Islet precursor cell (in vitro differentiated cells): ENCODE measurements around the gene GFAP.

Experiments
- DNase-seq: peaks from one replicate; pipeline ENCODE4 v3.0.0-alpha.2; 2018

Gene GFAP

GRCh38 chr17:44930667-44931066, 15.4 kb upstream of the GFAP start:
- DNase-seq: peak; percentile 18

GRCh38 chr17:44928950-44929720, 13.8 kb upstream of the GFAP start:
- no peak for DNase-seq

- DNase-seq: no peak
Measured at GRCh38 chr17:44928136-44928535, 12.8 kb upstream of the GFAP start.

GRCh38 chr17:44927696-44928095, 12.4 kb upstream of the GFAP start:
- no peak for DNase-seq

- DNase-seq: no peak
Measured at GRCh38 chr17:44926821-44927525, 11.7 kb upstream of the GFAP start.

- no peak for DNase-seq
Measured at GRCh38 chr17:44925731-44926697, 10.7 kb upstream of the GFAP start.

- no peak for DNase-seq
Measured at GRCh38 chr17:44924107-44924544, 8.8 kb upstream of the GFAP start.

- DNase-seq: no peak
Measured at GRCh38 chr17:44922746-44923470, 7.6 kb upstream of the GFAP start.

GRCh38 chr17:44922136-44922535, 6.8 kb upstream of the GFAP start:
- peak; percentile 34 for DNase-seq

GRCh38 chr17:44921122-44921882, 6.0 kb upstream of the GFAP start:
- DNase-seq: peak; percentile 90

- DNase-seq: peak; percentile 50
Measured at GRCh38 chr17:44920565-44920940, 5.3 kb upstream of the GFAP start.

- peak; percentile 95 for DNase-seq
Measured at GRCh38 chr17:44919885-44920564, 4.7 kb upstream of the GFAP start.

- DNase-seq: no peak
Measured at GRCh38 chr17:44919411-44919810, 4.1 kb upstream of the GFAP start.

GRCh38 chr17:44918006-44918405, 2.7 kb upstream of the GFAP start:
- DNase-seq: no peak

- DNase-seq: peak; percentile 37
Measured at GRCh38 chr17:44917456-44917855, 2.2 kb upstream of the GFAP start.

GRCh38 chr17:44916781-44917241, 1.5 kb upstream of the GFAP start:
- peak; percentile 50 for DNase-seq

- peak; percentile 63 for DNase-seq
Measured at GRCh38 chr17:44915862-44916780, 821 bp upstream of the GFAP start.

- peak; percentile 48 for DNase-seq
Measured at GRCh38 chr17:44914698-44915271, 515 bp downstream of the GFAP start.

GRCh38 chr17:44914148-44914547, 1.2 kb downstream of the GFAP start:
- DNase-seq: no peak
